HL-60 (cell line): ENCODE measurements around the gene UBAC2.

ENCODE experiments used
- GABPA ChIP-seq: IDR thresholded peaks from 2 replicates; pipeline ENCODE4 v1.6.1; 2012; ENCODE audit warnings: low read depth
- POLR2AphosphoS5 ChIP-seq: IDR thresholded peaks from 2 replicates; pipeline ENCODE4 v1.6.1; 2012; ENCODE audit warnings: low read depth
- SPI1 ChIP-seq: IDR thresholded peaks from 2 replicates; pipeline ENCODE4 v1.6.1; 2012; ENCODE audit warnings: low read depth, mild to moderate bottlenecking, borderline replicate concordance
- TF ChIP-seq, protein P1 (sequence below): IDR thresholded peaks from one replicate; pipeline ENCODE4 v1.5.1; 2011; ENCODE audit warnings: low read length, control low read depth, inconsistent platforms; ENCODE audit not compliant: insufficient read depth
- TF ChIP-seq, protein P2 (sequence below): IDR thresholded peaks from 2 replicates; pipeline ENCODE4 v1.6.1; 2012; ENCODE audit warnings: low read depth; ENCODE audit not compliant: insufficient replicate concordance

DNA sequence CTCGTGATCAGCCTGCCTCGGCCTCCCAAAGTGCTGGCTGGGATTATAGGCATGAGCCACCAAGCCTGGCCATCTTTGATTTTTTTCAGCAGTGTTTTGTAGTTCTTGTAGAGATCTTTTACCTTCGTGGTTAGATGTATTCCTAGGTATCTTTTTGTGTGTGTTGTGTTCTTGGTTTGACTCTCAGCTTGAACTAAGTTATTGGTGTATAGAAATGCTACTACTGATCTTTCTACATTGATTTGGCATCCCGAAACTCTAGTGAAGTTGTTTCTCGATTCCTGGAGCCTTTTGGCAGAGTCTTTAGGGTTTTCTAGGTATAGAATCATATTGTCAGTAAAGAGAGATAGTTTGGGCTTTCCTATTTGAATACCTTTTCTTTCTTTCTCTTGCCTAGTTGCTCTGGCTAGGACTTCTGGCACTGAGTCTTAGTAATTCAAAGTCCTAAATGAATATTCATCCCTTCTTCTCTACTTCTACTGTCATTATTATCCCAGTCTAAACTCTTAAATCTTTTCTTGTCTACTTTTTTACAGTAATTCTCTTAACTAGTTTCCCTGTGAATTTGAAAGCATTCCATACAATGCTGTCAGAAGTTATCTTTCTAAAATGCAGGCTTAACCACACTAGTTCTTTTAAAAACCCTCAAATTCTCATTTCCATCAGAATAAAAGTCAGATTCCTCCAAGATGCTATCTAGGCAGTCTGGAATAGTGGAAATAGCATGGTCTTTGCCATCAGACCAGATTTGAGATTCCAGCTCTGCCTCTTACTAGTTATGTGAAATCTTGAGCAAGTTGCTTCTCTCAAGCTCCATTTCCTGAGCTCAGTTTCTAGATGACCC, 50.5 kb downstream of the UBAC2 start:
- TF ChIP-seq, protein P1, sequence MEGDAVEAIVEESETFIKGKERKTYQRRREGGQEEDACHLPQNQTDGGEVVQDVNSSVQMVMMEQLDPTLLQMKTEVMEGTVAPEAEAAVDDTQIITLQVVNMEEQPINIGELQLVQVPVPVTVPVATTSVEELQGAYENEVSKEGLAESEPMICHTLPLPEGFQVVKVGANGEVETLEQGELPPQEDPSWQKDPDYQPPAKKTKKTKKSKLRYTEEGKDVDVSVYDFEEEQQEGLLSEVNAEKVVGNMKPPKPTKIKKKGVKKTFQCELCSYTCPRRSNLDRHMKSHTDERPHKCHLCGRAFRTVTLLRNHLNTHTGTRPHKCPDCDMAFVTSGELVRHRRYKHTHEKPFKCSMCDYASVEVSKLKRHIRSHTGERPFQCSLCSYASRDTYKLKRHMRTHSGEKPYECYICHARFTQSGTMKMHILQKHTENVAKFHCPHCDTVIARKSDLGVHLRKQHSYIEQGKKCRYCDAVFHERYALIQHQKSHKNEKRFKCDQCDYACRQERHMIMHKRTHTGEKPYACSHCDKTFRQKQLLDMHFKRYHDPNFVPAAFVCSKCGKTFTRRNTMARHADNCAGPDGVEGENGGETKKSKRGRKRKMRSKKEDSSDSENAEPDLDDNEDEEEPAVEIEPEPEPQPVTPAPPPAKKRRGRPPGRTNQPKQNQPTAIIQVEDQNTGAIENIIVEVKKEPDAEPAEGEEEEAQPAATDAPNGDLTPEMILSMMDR: no peak
- TF ChIP-seq GABPA: no peak
- TF ChIP-seq, protein P2, sequence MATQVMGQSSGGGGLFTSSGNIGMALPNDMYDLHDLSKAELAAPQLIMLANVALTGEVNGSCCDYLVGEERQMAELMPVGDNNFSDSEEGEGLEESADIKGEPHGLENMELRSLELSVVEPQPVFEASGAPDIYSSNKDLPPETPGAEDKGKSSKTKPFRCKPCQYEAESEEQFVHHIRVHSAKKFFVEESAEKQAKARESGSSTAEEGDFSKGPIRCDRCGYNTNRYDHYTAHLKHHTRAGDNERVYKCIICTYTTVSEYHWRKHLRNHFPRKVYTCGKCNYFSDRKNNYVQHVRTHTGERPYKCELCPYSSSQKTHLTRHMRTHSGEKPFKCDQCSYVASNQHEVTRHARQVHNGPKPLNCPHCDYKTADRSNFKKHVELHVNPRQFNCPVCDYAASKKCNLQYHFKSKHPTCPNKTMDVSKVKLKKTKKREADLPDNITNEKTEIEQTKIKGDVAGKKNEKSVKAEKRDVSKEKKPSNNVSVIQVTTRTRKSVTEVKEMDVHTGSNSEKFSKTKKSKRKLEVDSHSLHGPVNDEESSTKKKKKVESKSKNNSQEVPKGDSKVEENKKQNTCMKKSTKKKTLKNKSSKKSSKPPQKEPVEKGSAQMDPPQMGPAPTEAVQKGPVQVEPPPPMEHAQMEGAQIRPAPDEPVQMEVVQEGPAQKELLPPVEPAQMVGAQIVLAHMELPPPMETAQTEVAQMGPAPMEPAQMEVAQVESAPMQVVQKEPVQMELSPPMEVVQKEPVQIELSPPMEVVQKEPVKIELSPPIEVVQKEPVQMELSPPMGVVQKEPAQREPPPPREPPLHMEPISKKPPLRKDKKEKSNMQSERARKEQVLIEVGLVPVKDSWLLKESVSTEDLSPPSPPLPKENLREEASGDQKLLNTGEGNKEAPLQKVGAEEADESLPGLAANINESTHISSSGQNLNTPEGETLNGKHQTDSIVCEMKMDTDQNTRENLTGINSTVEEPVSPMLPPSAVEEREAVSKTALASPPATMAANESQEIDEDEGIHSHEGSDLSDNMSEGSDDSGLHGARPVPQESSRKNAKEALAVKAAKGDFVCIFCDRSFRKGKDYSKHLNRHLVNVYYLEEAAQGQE: no peak
- no peak for TF ChIP-seq POLR2AphosphoS5
- TF ChIP-seq SPI1: no peak
